ENCODE data around the gene BRWD1. TPM values are rescaled to one million over a fixed set of nuclear protein-coding genes. Genes with fewer than 3 reads are reported as not detected.
"Not testable (repeated sequence)": the region's sequence is repeated elsewhere in the genome, so short reads cannot be mapped to it uniquely, and the experiment has no call there.

The BRWD1 gene
- total RNA-seq, 2 experiments from 2014 or later: 39.5 to 45.3 TPM

DNA sequence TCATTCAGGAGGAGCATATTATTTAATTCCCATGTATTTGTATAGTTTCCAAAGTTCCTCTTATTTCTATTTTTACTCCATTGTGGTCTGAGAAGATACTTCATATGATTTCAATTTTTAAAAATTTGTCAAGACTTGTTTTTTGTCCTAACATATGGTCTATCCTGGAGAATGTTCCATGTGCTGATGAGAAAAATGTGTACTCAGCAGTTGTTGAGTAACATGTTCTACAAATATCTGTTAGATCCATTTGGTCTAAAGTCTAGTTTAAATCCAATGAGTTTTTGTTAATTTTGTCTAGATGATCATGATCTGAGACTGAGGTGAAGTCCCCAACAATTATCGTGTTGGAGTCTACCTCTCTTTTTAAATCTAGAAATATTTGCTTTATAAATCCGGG lies 144.6 kb downstream of the BRWD1 start:
- DNase-seq: no peak
- CTCF ChIA-PET: no interaction called here
- H3K9me3 Mint-ChIP-seq: peaks cover 8% of the 10 kb centered on the region
- no peak overlapping the region for H3K27ac Mint-ChIP-seq
- no peaks in the 10 kb centered on the region for H3K4me1 Mint-ChIP-seq
- H3K4me3 Mint-ChIP-seq: no peak overlapping the region
- peaks cover 33% of the 10 kb centered on the region for H3K36me3 Mint-ChIP-seq (ENCODE audit: low read depth)
- POLR2A ChIA-PET: no interaction called here
- peaks cover 2% of the 10 kb centered on the region for H3K27me3 Mint-ChIP-seq

- POLR2A ChIA-PET: no interaction called here
- Mint-ChIP-seq H3K27me3 (peaks cover 5% of the 10 kb centered on the region), H3K4me1 (no peaks in the 10 kb centered on the region), H3K9me3 (peaks cover 13% of the 10 kb centered on the region), H3K4me3 (no peak overlapping the region), H3K36me3 (ENCODE audit: low read depth) (peaks cover 4% of the 10 kb centered on the region), H3K27ac (no peak overlapping the region)
- no peak for DNase-seq
- CTCF ChIA-PET: no interaction called here
Measured at GRCh38 chr21:39164523-39164922, 148.9 kb downstream of the BRWD1 start.

- Mint-ChIP-seq H3K36me3 (ENCODE audit: low read depth) (no peaks in the 10 kb centered on the region), H3K27me3 (peaks cover 5% of the 10 kb centered on the region), H3K4me1 (no peaks in the 10 kb centered on the region), H3K9me3 (peaks cover 13% of the 10 kb centered on the region), H3K27ac (no peak overlapping the region), H3K4me3 (no peak overlapping the region)
- CTCF ChIA-PET: no interaction called here
- no peak for DNase-seq
- POLR2A ChIA-PET: no interaction called here
Measured at GRCh38 chr21:39161064-39161463, 152.4 kb downstream of the BRWD1 start.

DNA sequence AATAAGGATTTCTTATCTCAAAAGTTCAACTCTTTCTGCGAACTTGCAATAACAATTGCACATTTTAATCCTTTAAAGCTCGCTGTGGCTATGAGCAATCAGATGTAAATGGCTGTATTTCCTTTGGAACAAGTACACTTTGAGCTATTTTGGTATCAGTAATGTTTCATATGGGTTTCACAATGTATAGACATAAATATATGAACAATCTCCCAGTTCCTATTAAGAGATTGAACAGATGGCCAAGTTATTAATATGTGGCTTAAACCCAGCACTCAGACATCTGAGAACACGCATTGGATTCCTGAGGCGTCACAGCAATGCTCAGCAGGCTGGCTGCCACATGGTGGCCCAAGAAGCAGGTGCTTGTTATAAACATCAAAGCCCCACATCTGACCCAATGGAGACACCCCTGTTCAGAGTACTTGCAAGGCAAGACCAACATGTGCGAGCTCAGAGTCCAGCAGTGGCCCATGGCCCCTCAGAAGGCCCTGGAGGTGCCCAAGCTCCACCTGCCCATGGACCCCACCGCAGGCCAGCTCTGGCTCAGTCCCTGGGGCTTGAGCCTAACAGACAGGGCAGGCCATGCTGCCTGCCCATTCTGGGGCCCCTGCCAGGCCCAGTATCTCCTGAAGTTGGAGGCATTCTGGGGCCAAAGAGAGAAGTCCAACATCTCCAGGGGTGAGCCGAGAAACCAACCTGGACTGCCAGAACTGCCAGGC lies 153.9 kb downstream of the BRWD1 start:
- DNase-seq: no peak
- H3K4me1 Mint-ChIP-seq: no peaks in the 10 kb centered on the region
- ChIA-PET POLR2A (no interaction called here), CTCF (no interaction called here)
- H3K4me3 Mint-ChIP-seq: no peak overlapping the region
- no peak overlapping the region for H3K27ac Mint-ChIP-seq
- H3K36me3 Mint-ChIP-seq (ENCODE audit: low read depth): no peaks in the 10 kb centered on the region
- H3K9me3 Mint-ChIP-seq: peaks cover 5% of the 10 kb centered on the region
- H3K27me3 Mint-ChIP-seq: peaks cover 4% of the 10 kb centered on the region

- H3K4me3 Mint-ChIP-seq, H3K9me3 Mint-ChIP-seq, POLR2A ChIA-PET: not testable (repeated sequence)
Measured at GRCh38 chr21:39157241-39157640, 156.2 kb downstream of the BRWD1 start.

GRCh38 chr21:39156024-39156423 lies 157.4 kb downstream of the BRWD1 start:
- DNase-seq: no peak
- H3K27me3 Mint-ChIP-seq: peaks cover under 1% of the 10 kb centered on the region
- H3K4me1 Mint-ChIP-seq: no peaks in the 10 kb centered on the region
- ChIA-PET CTCF (no interaction called here), POLR2A (no interaction called here)
- no peak overlapping the region for H3K4me3 Mint-ChIP-seq
- H3K27ac Mint-ChIP-seq: no peak overlapping the region
- no peaks in the 10 kb centered on the region for H3K9me3 Mint-ChIP-seq
- H3K36me3 Mint-ChIP-seq (ENCODE audit: low read depth): no peaks in the 10 kb centered on the region

More at GRCh38 chr21:39157241-39157640, 156.2 kb downstream of the BRWD1 start:
- H3K36me3 Mint-ChIP-seq (ENCODE audit: low read depth); H3K4me1 Mint-ChIP-seq; H3K27me3 Mint-ChIP-seq; DNase-seq; H3K27ac Mint-ChIP-seq; CTCF ChIA-PET: not testable (repeated sequence)

- no peaks in the 10 kb centered on the region for H3K4me1 Mint-ChIP-seq
- no peak overlapping the region for H3K4me3 Mint-ChIP-seq
- ChIA-PET CTCF (no interaction called here), POLR2A (no interaction called here)
- no peaks in the 10 kb centered on the region for H3K36me3 Mint-ChIP-seq (ENCODE audit: low read depth)
- H3K27me3 Mint-ChIP-seq: peaks cover 3% of the 10 kb centered on the region
- no peak overlapping the region for H3K27ac Mint-ChIP-seq
- no peaks in the 10 kb centered on the region for H3K9me3 Mint-ChIP-seq
- DNase-seq: no peak
Measured at GRCh38 chr21:39155578-39155977, 157.9 kb downstream of the BRWD1 start.

DNA sequence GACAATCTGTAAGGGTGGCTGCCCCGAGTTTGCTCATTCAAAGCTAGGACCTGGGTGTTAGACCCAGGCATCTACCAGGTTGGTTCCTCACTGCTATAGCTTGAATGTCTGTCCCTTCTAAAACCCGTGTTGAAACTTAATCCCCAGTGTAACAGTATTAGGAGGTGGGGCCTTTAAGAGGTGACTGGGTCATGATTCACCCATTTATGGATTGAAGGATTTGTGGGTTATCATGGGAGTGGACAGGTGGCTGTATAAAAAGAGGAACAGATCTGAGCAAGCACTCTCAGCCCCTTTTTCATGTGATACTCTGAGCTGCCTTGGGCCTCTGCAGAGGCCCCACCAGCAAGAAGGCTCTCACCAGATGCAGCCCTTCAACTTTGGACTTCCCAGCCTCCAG lies 159.6 kb downstream of the BRWD1 start:
- Mint-ChIP-seq H3K27ac (no peak overlapping the region), H3K4me1 (no peaks in the 10 kb centered on the region), H3K36me3 (ENCODE audit: low read depth) (no peaks in the 10 kb centered on the region), H3K9me3 (no peaks in the 10 kb centered on the region), H3K27me3 (peaks cover 5% of the 10 kb centered on the region), H3K4me3 (no peak overlapping the region)
- CTCF ChIA-PET: no interaction called here
- POLR2A ChIA-PET: no interaction called here
- no peak for DNase-seq

DNA sequence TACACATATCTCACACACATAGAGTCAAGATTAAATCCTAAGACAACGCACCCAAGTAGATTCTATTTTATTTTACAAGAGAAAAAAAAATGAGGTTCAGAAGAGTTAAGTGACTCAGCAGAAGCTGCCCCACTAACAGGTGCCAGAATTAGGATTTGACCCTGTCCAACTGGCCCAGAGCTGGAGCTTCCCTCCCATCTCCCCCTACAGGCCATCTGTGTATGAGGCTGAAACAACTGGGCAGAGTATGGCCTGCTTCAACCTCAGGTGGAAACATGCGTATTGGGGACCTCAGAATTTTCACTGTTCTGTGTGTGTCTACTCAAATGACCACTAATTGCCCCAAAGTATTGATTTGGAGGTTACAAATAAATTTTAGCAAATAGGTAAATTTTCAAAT lies 160.1 kb downstream of the BRWD1 start:
- Mint-ChIP-seq H3K27ac (no peak overlapping the region), H3K27me3 (peaks cover 5% of the 10 kb centered on the region), H3K36me3 (ENCODE audit: low read depth) (no peaks in the 10 kb centered on the region), H3K4me3 (no peak overlapping the region), H3K4me1 (no peaks in the 10 kb centered on the region), H3K9me3 (no peaks in the 10 kb centered on the region)
- POLR2A ChIA-PET: no interaction called here
- CTCF ChIA-PET: no interaction called here
- no peak for DNase-seq

- no peak for DNase-seq
- POLR2A ChIA-PET: no interaction called here
- Mint-ChIP-seq H3K27ac (no peak overlapping the region), H3K27me3 (peaks cover 5% of the 10 kb centered on the region), H3K9me3 (no peaks in the 10 kb centered on the region), H3K4me1 (no peaks in the 10 kb centered on the region), H3K4me3 (no peak overlapping the region), H3K36me3 (ENCODE audit: low read depth) (no peaks in the 10 kb centered on the region)
- CTCF ChIA-PET: no interaction called here
Measured at GRCh38 chr21:39152271-39152670, 161.2 kb downstream of the BRWD1 start.

DNA sequence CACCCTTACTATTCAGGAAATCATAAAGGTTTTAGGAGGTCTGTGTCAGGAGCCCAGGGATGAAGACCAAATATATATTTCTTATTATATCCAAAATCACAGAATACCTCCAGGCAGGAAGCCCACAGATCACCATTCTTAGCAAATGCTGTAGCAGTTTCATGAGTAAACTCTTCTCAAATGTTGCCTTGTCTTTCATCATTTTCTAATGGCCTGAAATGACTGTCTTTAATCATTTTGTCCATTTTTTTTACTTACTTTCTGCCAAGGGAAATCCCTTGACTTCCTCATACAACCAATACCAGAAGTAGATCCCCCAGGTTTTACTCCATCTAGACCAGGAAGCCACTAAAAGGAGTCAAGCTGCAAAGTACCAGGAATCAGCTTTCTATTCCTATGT lies 162.6 kb downstream of the BRWD1 start:
- no peaks in the 10 kb centered on the region for H3K36me3 Mint-ChIP-seq (ENCODE audit: low read depth)
- H3K4me3 Mint-ChIP-seq: no peak overlapping the region
- no peak for DNase-seq
- H3K4me1 Mint-ChIP-seq: no peaks in the 10 kb centered on the region
- H3K27me3 Mint-ChIP-seq: peaks cover 5% of the 10 kb centered on the region
- no peaks in the 10 kb centered on the region for H3K9me3 Mint-ChIP-seq
- POLR2A ChIA-PET: no interaction called here
- CTCF ChIA-PET: no interaction called here
- H3K27ac Mint-ChIP-seq: no peak overlapping the region

DNA sequence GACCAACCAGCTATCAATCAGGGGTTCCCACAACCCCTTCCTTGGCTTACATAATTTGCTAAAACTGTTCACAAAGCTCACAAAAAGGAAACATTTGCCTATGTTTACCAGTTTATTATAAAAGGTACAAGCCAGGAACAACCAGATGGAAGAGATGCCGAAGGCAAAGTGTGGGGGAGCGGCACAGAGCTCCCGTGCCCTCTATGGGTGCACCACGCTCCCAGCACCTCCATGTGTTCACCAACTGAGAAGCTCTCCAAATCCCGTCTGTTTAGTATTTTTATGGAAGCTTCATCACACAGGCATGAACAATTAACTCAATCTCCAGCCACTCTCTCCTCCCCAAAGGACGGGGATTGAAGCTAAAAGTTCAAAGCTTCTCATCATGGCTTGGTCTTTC lies 163.1 kb downstream of the BRWD1 start:
- Mint-ChIP-seq H3K4me1 (no peaks in the 10 kb centered on the region), H3K27me3 (peaks cover 5% of the 10 kb centered on the region), H3K9me3 (no peaks in the 10 kb centered on the region), H3K27ac (no peak overlapping the region), H3K4me3 (no peak overlapping the region), H3K36me3 (ENCODE audit: low read depth) (no peaks in the 10 kb centered on the region)
- ChIA-PET POLR2A (no interaction called here), CTCF (no interaction called here)
- no peak for DNase-seq

DNA sequence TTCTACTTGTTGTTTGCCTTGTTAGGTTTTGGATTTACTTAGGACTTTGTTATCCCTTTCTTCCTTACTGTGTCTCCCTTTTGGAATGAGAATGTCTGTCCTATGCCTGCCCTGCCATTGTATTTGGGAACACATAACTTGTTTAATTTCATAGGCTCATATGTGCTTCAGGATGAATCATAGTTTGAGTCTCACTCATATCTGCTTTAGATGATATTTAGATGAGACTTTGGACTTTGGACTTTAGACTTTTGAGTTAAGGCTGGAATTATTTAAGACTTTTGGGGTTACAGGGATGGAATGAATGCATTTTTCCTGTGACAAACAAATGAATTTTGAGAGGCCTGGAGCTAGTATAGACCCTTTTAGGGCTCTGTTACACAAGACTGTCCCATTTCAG lies 163.6 kb downstream of the BRWD1 start:
- H3K36me3 Mint-ChIP-seq (ENCODE audit: low read depth): no peaks in the 10 kb centered on the region
- no peak overlapping the region for H3K4me3 Mint-ChIP-seq
- H3K9me3 Mint-ChIP-seq: no peaks in the 10 kb centered on the region
- CTCF ChIA-PET: no interaction called here
- H3K4me1 Mint-ChIP-seq: no peaks in the 10 kb centered on the region
- H3K27me3 Mint-ChIP-seq: peaks cover 5% of the 10 kb centered on the region
- DNase-seq: no peak
- POLR2A ChIA-PET: no interaction called here
- no peak overlapping the region for H3K27ac Mint-ChIP-seq

GRCh38 chr21:39148975-39149374 lies 164.5 kb downstream of the BRWD1 start:
- Mint-ChIP-seq H3K27me3 (peaks cover 5% of the 10 kb centered on the region), H3K27ac (no peak overlapping the region), H3K9me3 (peaks cover under 1% of the 10 kb centered on the region), H3K36me3 (ENCODE audit: low read depth) (no peaks in the 10 kb centered on the region), H3K4me3 (no peak overlapping the region), H3K4me1 (no peaks in the 10 kb centered on the region)
- ChIA-PET POLR2A (no interaction called here), CTCF (interaction anchor here (0.9 kb wide), 1 partner anchor 11 kb away, joined by 3 read pairs; no protein-coding TSS in a partner anchor)
- no peak for DNase-seq

Measured in activated CD4-positive, alpha-beta memory T cell treated with anti-CD3 and anti-CD28 coated beads, Interleukin-2, amount 10 ng/mL, durations not matched to agents 7 days and 5 days (primary cell).